Measurements from ENCODE around the gene OR4E1. TPM values are rescaled to one million over a fixed set of nuclear protein-coding genes. Genes with fewer than 3 reads are reported as not detected.

Gene OR4E1
- total and polyA plus RNA-seq, 9 donors: not detected

- Histone ChIP-seq H3K27ac (no peak overlapping the region), H3K9me3 (no peaks in the 10 kb centered on the region), H3K4me1 (ENCODE audit: insufficient read depth) (no peaks in the 10 kb centered on the region), H3K4me3 (no peak overlapping the region), H3K36me3 (no peaks in the 10 kb centered on the region), H3K27me3 (no peaks in the 10 kb centered on the region)
- WGBS, 3 donors: 68 to 82% (median 79%) methylated on average over 2 of the region's 2 CpGs
- intact Hi-C loops (cut with DNase I): no loop called here
- TF ChIP-seq, protein P1, sequence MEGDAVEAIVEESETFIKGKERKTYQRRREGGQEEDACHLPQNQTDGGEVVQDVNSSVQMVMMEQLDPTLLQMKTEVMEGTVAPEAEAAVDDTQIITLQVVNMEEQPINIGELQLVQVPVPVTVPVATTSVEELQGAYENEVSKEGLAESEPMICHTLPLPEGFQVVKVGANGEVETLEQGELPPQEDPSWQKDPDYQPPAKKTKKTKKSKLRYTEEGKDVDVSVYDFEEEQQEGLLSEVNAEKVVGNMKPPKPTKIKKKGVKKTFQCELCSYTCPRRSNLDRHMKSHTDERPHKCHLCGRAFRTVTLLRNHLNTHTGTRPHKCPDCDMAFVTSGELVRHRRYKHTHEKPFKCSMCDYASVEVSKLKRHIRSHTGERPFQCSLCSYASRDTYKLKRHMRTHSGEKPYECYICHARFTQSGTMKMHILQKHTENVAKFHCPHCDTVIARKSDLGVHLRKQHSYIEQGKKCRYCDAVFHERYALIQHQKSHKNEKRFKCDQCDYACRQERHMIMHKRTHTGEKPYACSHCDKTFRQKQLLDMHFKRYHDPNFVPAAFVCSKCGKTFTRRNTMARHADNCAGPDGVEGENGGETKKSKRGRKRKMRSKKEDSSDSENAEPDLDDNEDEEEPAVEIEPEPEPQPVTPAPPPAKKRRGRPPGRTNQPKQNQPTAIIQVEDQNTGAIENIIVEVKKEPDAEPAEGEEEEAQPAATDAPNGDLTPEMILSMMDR (IDR thresholded peaks at IDR 0.05): no peak
- no peak for TF ChIP-seq POLR2A (IDR thresholded peaks at IDR 0.05)
- no peak for TF ChIP-seq EP300 (IDR thresholded peaks at IDR 0.05)
- DNase-seq: no peak
These were observed 6.5 kb upstream of the OR4E1 start for GRCh38 chr14:21680072-21680471.

- Histone ChIP-seq H3K36me3 (no peaks in the 10 kb centered on the region), H3K4me1 (ENCODE audit: insufficient read depth) (no peaks in the 10 kb centered on the region), H3K9me3 (no peaks in the 10 kb centered on the region), H3K27ac (no peak overlapping the region), H3K4me3 (no peak overlapping the region), H3K27me3 (no peaks in the 10 kb centered on the region)
- TF ChIP-seq, protein P1 (IDR thresholded peaks at IDR 0.05): no peak
- WGBS, 3 donors: 69 to 82% (median 82%) methylated on average over 4 of the region's 4 CpGs
- intact Hi-C loops (cut with DNase I): no loop called here
- no peak for DNase-seq
These were observed 1.9 kb upstream of the OR4E1 start for GRCh38 chr14:21675566-21675965.

DNA sequence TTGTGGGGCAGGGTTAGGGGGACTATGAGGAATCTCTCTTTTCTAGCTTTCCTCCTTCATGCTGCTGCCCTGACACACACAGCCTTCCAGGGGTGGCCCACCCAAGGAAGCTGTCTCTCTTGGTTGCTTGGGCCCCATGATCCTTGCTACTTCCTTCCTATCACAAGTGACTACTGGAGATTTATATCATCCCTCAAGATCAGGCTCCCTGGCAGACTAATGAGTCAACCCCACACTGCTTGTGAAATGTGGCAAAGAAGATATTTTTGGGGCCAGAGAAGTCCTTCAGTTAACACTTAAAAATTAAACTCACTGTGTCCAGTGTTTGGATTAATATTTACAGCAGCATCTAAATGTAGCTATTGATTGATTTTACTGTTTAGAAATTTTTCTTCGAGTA lies 1.5 kb downstream of the OR4E1 start:
- H3K27me3 ChIP-seq: no peaks in the 10 kb centered on the region
- no peaks in the 10 kb centered on the region for H3K36me3 ChIP-seq
- H3K27ac ChIP-seq: no peak overlapping the region
- no peak for TF ChIP-seq POLR2A (IDR thresholded peaks at IDR 0.05)
- no peak for TF ChIP-seq EP300 (IDR thresholded peaks at IDR 0.05)
- TF ChIP-seq, protein P1 (IDR thresholded peaks at IDR 0.05): no peak
- H3K4me3 ChIP-seq: no peak overlapping the region
- no peaks in the 10 kb centered on the region for H3K4me1 ChIP-seq (ENCODE audit: insufficient read depth)
- 77 to 91% (median 87%) methylated on average over 1 of the region's 1 CpG for WGBS, 3 donors
- no peak for DNase-seq
- H3K9me3 ChIP-seq: no peaks in the 10 kb centered on the region
- intact Hi-C loops (cut with DNase I): no loop called here

GRCh38 chr14:21671371-21671770 lies 2.2 kb downstream of the OR4E1 start:
- intact Hi-C loops (cut with DNase I): no loop called here
- TF ChIP-seq POLR2A (IDR thresholded peaks at IDR 0.05) (no peak), EP300 (IDR thresholded peaks at IDR 0.05) (no peak)
- TF ChIP-seq, protein P1 (IDR thresholded peaks at IDR 0.05): no peak
- no peaks in the 10 kb centered on the region for H3K4me1 ChIP-seq (ENCODE audit: insufficient read depth)
- H3K9me3 ChIP-seq: no peaks in the 10 kb centered on the region
- no peak overlapping the region for H3K27ac ChIP-seq
- no peaks in the 10 kb centered on the region for H3K36me3 ChIP-seq
- WGBS, 3 donors: 33 to 39% (median 38%) methylated on average over 2 of the region's 2 CpGs
- DNase-seq: no peak
- H3K4me3 ChIP-seq: no peak overlapping the region
- no peaks in the 10 kb centered on the region for H3K27me3 ChIP-seq

DNA sequence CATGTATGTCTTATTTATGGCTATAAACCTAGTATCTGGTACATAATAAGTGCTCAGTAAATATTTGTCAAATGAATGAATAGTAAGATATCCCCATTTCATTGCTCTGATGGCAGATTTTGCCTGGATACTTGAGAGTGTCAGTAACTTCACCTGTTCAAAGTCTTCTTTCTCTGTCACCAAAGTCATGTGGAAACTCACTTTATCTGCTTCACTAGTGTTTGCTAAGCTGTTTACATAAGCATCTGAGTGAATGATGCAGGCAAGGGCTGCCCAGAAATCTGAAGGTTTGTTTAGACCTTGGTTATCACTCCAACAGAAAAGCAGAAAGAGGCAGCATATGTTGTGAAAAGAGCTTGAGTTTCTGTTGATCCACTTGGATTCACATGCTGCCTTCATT lies 4.3 kb downstream of the OR4E1 start:
- intact Hi-C loops (cut with DNase I): no loop called here
- no peaks in the 10 kb centered on the region for H3K36me3 ChIP-seq
- H3K27me3 ChIP-seq: no peaks in the 10 kb centered on the region
- H3K27ac ChIP-seq: no peak overlapping the region
- no peaks in the 10 kb centered on the region for H3K9me3 ChIP-seq
- no peak overlapping the region for H3K4me3 ChIP-seq
- H3K4me1 ChIP-seq (ENCODE audit: insufficient read depth): no peaks in the 10 kb centered on the region
- TF ChIP-seq EP300 (IDR thresholded peaks at IDR 0.05) (no peak), POLR2A (IDR thresholded peaks at IDR 0.05) (no peak)
- TF ChIP-seq, protein P1 (IDR thresholded peaks at IDR 0.05): no peak
- DNase-seq: no peak

Data from ovary (tissue), 9 donors.